ENCODE measurements around the gene SLIRP. TPM values are rescaled to one million over a fixed set of nuclear protein-coding genes. Genes with fewer than 3 reads are reported as not detected.

The SLIRP gene
- polyA plus RNA-seq, 1 of the 3 experiments (the other 2 are of a cell fraction): 306 TPM

- CTCF ChIA-PET: interaction anchor here (1.1 to 2.1 kb wide), 3 partner anchors 35 to 806 kb away, joined by 3 to 5 read pairs (median 4); no protein-coding TSS in a partner anchor
- POLR2A ChIA-PET: interaction anchor here (0.6 to 1.9 kb wide), 4 partner anchors 14 to 806 kb away, joined by 3 to 8 read pairs (median 6); partner anchors contain the start of gene ADCK1
- TF ChIP-seq FOXM1 (IDR thresholded peaks at IDR 0.05; ENCODE audit: low read depth) (no peak), CHD2 (IDR thresholded peaks at IDR 0.05; ENCODE audit: low read length, partially characterized antibody) (no peak), POLR2AphosphoS5 (IDR thresholded peaks at IDR 0.05; ENCODE audit: low read depth, low read length) (peak; percentile 82), PBX3 (IDR thresholded peaks at IDR 0.05) (peak; percentile 74), RXRA (IDR thresholded peaks at IDR 0.05; ENCODE audit: borderline replicate concordance, low read depth) (no peak), MEF2A (IDR thresholded peaks at IDR 0.05; ENCODE audit: borderline replicate concordance, low read depth) (no peak), EP300 (IDR thresholded peaks at IDR 0.05; ENCODE audit: borderline replicate concordance in 1 of 2, low read depth in 1 of 2, low read length in 1 of 2) (no peak), TEAD4 (IDR thresholded peaks at IDR 0.05; ENCODE audit: borderline replicate concordance, insufficient read depth) (no peak), TCF12 (IDR thresholded peaks at IDR 0.05) (0 out of 2 replicates have a peak, but pooled peaks have one; percentile 4), USF1 (IDR thresholded peaks at IDR 0.05; ENCODE audit: borderline replicate concordance, low read depth) (no peak), MAX (IDR thresholded peaks at IDR 0.05; ENCODE audit: low read depth) (peak; percentile 66; the same call in 1 of the 2 replicates), NRF1 (IDR thresholded peaks at IDR 0.05; ENCODE audit: low read depth, low read length) (peak; percentile 75), ELF1 (IDR thresholded peaks at IDR 0.05) (peak; percentile 47; the same call in 1 of the 2 replicates), TAF1 (IDR thresholded peaks at IDR 0.05; ENCODE audit: borderline replicate concordance, low read depth, low read length) (peak; percentile 15; the same call in 1 of the 2 replicates), MXI1 (IDR thresholded peaks at IDR 0.05; ENCODE audit: low read depth, low read length) (peak; percentile 8; the same call in 1 of the 2 replicates), RCOR1 (IDR thresholded peaks at IDR 0.05; ENCODE audit: low read length) (no peak; the same call in 1 of the 2 replicates), REST (IDR thresholded peaks at IDR 0.05; ENCODE audit: low read depth, low read length) (no peak), YY1 (IDR thresholded peaks at IDR 0.05; ENCODE audit: low read depth) (peak; percentile 93), CTCF (IDR thresholded peaks at IDR 0.05) (no peak; the same call in 1 of the 2 replicates), SIN3A (IDR thresholded peaks at IDR 0.05; ENCODE audit: borderline replicate concordance, low read depth, low read length) (peak; percentile 50; the same call in 1 of the 2 replicates)
- TF ChIP-seq, protein P1, sequence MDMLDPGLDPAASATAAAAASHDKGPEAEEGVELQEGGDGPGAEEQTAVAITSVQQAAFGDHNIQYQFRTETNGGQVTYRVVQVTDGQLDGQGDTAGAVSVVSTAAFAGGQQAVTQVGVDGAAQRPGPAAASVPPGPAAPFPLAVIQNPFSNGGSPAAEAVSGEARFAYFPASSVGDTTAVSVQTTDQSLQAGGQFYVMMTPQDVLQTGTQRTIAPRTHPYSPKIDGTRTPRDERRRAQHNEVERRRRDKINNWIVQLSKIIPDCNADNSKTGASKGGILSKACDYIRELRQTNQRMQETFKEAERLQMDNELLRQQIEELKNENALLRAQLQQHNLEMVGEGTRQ (IDR thresholded peaks at IDR 0.05; ENCODE audit: borderline replicate concordance, low read depth, low read length): no peak
These were observed 52.7 kb downstream of the SLIRP start, which contains the start of gene SNW1 for GRCh38 chr14:77760381-77761204. Gene SNW1 (minus strand): TSS chr14:77761156. CDS start chr14:77761127, 29 bp downstream.

More at GRCh38 chr14:77760381-77761204, 52.7 kb downstream of the SLIRP start, which contains the start of gene SNW1:
- H3K4me2 ChIP-seq: peak within 1 kb of the TSS; percentile 82
- H3K9ac ChIP-seq: peak within 1 kb of the TSS; percentile 89
- H3K27me3 ChIP-seq (ENCODE audit: insufficient read depth): no peaks in the 10 kb centered on the region
- H3K9me3 ChIP-seq: no peaks in the 10 kb centered on the region
- H3K9me2 ChIP-seq: no peaks in the 10 kb centered on the region
- peak; percentile 90 for DNase-seq
- H3K4me3 ChIP-seq (ENCODE audit: low read depth in 2 of 2, low read length in 1 of 2): peak within 1 kb of the TSS; percentile 83 to 86
- peak within 1 kb of the TSS; percentile 86 to 91 for H3K27ac ChIP-seq (ENCODE audit: low read depth in 2 of 2, low read length in 1 of 2)
- H3K36me3 ChIP-seq (replicated peaks in 1 of 2; ENCODE audit: control insufficient read depth in 1 of 2, insufficient read depth in 2 of 2, low read length in 1 of 2): peaks cover 5 to 8% of the 10 kb centered on the region in 2 experiments
- peaks cover 37% of the 10 kb centered on the region for H4K20me1 ChIP-seq (ENCODE audit: insufficient read depth)
- H3K79me2 ChIP-seq (ENCODE audit: insufficient read depth): peaks cover 53% of the 10 kb centered on the region
- H2AFZ ChIP-seq (ENCODE audit: low read depth): peak within 1 kb of the TSS; percentile 97
- H3F3A ChIP-seq (replicated peaks; ENCODE audit: insufficient read depth): no peaks in the 10 kb centered on the region
- 0% methylated on average over 34 of the region's 60 CpGs for WGBS (ENCODE audit: low lambda C conversion rate)
- peaks cover 0 to 10% of the 10 kb centered on the region in 2 experiments; a peak in 3 of 4 replicates for H3K4me1 ChIP-seq (ENCODE audit: control insufficient read depth in 1 of 2, insufficient read depth in 2 of 2, low read depth in 1 of 2, low read length in 1 of 2)
